Stimulated activated CD4-positive, alpha-beta T cell treated with anti-CD3 and anti-CD28 coated beads, TNF-alpha, amount 100 ng/mL, for 48 hours (primary cell): ENCODE measurements around the gene CDC23.
"Not testable (repeated sequence)": the region's sequence is repeated elsewhere in the genome, so short reads cannot be mapped to it uniquely, and the experiment has no call there.

Experiments
- DNase-seq, 3 donors: peaks; one replicate each; pipeline ENCODE4 v3.0.0-alpha.2; 2020; ENCODE audit warnings: low read depth in 3 of 3

CDC23 gene

GRCh38 chr5:138213161-138214029, at the start of gene CDC23:
CDC23 (minus strand) TSS chr5:138213323; CDS start chr5:138213312, 11 bp downstream.
- peak; percentile 80 to 86 (median 86) for DNase-seq

DNA sequence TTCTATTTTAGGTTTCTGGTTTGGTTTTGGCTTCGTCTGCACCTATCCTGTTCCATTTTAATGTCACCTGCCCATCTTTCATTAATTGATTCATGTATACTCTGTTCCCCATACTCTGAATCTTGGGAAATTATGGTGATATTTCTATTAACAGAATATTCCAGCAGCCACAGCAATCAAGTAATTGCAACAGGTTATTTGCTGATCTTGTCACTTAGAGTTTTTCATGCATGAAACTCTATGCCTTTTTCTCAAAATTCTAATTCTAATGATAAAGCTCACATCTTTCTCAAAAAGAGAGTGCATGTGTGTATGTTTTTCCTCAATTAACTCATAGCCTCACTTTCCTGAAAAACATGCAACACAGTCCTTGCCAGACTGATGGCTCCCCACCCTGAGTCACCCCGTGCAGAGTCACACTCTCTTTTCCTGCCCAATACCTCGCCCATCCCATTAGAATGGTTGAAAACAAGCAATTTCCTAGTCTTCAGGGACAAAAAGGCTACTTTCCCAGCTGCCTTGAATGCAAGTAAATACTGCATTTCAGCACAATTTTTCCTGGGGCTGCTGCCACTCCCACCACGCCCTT, 45.7 kb upstream of the CDC23 start:
- DNase-seq, result no peak

- no peak for DNase-seq
Observed at GRCh38 chr5:138257583-138257982, 44.5 kb upstream of the CDC23 start.

- DNase-seq, result no peak
Observed at GRCh38 chr5:138252944-138253343, 39.8 kb upstream of the CDC23 start.

GRCh38 chr5:138247800-138248199, 34.7 kb upstream of the CDC23 start:
- DNase-seq, result not testable (repeated sequence)

GRCh38 chr5:138246822-138247221, 33.7 kb upstream of the CDC23 start:
- no peak for DNase-seq

- no peak for DNase-seq
Observed at GRCh38 chr5:138246334-138246733, 33.2 kb upstream of the CDC23 start.

GRCh38 chr5:138245717-138246116, 32.6 kb upstream of the CDC23 start:
- no peak for DNase-seq

- no peak for DNase-seq
Observed at GRCh38 chr5:138243794-138244193, 30.7 kb upstream of the CDC23 start.

GRCh38 chr5:138241688-138242571, 28.8 kb upstream of the CDC23 start:
- no peak for DNase-seq

- DNase-seq, result no peak
Observed at GRCh38 chr5:138240650-138241385, 27.7 kb upstream of the CDC23 start.

DNA sequence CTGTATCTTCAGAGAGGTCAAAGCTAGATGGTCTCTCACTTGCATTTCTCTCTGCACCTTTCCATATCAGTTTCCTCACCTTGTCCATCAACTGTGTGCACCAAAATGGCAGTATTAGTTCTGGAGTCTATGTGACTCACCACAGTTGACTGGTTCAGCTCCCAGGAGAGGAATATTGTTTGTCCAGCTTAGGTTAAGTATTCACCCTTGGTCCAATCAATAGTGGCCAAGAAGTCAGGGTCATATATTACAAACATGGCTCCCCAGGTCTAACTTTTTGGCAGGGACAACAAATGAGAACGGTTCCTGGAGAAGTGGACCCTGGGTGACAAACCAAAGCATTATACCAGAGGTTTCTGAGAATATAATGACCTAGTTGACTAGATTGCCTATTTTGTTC, 24.9 kb upstream of the CDC23 start:
- no peak for DNase-seq

DNA sequence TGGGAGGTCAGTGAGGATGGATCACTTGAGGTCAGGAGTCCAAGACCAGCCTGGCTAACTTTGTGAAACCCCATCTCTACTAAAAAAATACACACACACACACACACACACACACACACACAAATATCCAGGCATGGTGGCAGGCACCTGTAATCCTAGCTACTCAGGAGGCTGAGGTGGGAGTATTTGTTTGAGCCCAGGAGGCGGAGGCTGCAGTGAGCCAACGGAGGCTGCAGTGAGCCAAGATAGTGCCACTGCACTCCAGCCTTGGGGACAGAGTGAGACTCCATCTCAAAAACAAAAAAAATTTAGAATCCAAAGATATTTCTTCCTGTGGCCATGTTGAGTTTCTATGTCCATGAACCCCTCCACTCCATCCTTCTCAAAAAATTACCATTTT, 21.5 kb upstream of the CDC23 start:
- no peak for DNase-seq

- no peak for DNase-seq
Observed at GRCh38 chr5:138233280-138233679, 20.2 kb upstream of the CDC23 start.

DNA sequence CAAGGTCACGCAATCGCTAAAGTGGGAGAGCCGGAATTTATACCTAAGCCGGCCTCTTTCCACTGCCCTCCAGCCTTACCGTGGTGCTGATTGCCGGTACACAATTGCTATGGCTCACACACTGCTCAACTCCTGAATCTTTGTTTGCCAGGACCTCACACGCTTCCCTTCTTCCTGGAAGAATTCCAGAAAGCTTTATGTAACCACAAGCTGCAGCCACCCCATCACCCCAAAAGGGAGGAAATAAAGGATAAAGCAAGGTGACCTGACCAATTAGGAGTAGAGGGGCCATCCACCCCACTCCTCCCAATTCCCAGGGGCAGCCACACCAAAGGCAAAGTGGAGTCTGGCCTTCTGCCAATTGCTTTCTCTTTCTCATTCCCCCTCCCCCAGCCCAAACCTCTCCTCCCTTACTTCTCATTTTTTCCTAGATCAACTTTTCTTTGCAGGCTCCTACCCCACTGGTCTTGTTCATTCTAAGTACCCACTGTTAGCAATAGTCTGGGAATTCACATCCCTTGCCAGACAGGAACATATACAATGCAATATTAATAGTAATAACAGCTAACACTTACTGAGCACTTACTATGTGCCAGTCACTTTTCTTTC, 18.0 kb upstream of the CDC23 start:
- DNase-seq, result no peak

DNA sequence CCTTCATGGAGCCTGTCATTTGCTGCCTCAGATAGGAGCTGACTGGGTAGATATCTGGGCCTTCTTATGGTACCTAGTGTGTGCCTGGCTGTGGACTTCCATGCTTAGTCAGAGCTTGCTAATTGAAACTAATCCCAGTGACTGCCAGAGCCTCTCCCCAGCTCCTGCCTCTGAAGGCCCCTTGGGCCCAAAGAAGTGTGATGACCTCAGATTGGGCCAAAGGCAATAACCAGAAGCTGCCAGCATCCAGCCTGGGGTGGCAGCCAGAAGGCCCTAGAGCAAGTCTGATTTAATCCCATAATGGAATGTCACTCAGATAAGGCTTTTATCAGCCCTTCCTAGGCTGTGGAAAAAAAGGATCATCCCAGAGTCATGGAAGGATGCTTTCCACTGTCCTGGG, 17.1 kb upstream of the CDC23 start:
- no peak for DNase-seq

GRCh38 chr5:138229387-138229786, 16.3 kb upstream of the CDC23 start:
- DNase-seq, result no peak

- DNase-seq, result no peak
Observed at GRCh38 chr5:138226910-138227309, 13.8 kb upstream of the CDC23 start.

- no peak for DNase-seq
Observed at GRCh38 chr5:138224712-138225111, 11.6 kb upstream of the CDC23 start.

DNA sequence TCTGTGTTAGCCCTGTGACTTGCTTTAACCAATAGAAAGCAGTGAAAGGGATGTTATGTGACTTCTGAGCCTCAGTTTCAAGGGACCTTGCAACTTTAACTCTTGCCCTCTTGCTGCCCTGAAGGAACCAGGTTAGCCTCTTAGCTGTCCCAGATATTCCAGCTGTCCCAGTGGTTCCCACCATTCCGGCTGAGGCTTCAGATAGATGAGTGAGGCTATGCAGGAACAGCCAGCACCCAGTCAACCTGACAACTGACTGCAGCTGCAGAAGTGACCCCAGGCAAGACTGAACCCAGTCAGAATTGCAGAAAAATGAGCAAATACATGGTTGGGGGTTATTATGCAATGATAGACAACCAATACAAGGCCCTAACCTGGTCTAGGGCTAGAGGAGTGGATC, 10.4 kb upstream of the CDC23 start:
- DNase-seq, result no peak

GRCh38 chr5:138216799-138217198, 3.7 kb upstream of the CDC23 start:
- DNase-seq, result no peak
